Astrocyte of the cerebellum (primary cell): ENCODE results near the gene GOLGA6L7.
A peak's percentile ranks its signal among the peaks of the same experiment; 100 is the strongest.

Experiments
- DNase-seq: peaks from one replicate; pipeline ENCODE4 v3.0.0-alpha.2; 2011; ENCODE audit warnings: low read depth
- H3K4me3 ChIP-seq: 2 replicates; pipeline ENCODE4 v1.5.1; 2011; ENCODE audit warnings: mild to moderate bottlenecking, low read depth, low read length, moderate library complexity
- in situ Hi-C: cut with HindIII; loops from 2 replicates; pipeline ENCODE4 v1.10.0; 2017; ENCODE audit warnings: low sequenced_read_pairs
- TF ChIP-seq, protein P1 (sequence below): IDR thresholded peaks from 2 replicates; pipeline ENCODE4 v1.5.1; 2012; ENCODE audit warnings: low read length, low read depth, moderate library complexity, mild to moderate bottlenecking; ENCODE audit errors: missing control alignments

GOLGA6L7 gene

DNA sequence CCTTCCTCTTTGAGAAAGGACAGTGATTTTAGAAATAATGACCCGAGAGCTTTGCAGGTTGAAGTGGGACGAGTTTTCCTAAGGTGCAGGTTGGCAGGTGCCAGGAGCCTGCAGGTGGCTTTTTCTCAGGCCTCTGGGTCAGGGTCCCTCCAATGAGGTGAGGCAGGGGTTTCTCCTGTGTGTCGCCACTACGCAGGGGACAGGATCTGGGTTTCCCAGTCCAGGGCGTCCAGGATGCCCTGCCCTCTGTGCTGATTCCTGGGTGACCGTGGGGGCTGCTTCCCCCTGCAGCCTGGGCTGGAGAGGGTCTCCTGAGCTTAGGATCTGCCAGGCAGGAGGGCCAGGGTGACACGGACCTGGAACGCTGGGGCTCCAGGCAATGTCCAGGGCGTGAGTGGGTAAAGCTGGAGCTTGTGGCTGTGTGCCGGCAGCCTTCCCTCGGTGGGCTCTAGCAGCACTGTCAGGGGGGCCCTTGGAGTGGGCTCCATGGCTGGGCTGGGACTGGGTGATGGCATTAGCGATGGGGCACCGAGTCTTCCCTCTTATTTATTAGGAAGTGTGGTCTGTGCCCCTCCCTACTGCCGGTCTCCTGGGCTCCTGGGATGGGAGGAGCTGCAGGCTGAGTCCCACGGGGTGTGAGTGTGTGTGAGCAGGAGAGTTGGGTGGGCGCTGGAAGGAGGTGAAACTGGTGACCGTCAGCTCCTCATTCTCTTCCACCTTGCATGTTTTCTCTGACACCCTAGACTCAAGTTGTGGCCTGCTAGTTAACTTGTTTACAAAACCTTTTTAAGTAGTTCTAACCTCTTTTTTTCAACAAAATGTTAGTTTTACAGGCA, 39.1 kb upstream of the GOLGA6L7 start:
- no peak for DNase-seq
- in situ Hi-C loops: no loop called here
- H3K4me3 ChIP-seq: peak overlapping the region; percentile 56
- TF ChIP-seq, protein P1, sequence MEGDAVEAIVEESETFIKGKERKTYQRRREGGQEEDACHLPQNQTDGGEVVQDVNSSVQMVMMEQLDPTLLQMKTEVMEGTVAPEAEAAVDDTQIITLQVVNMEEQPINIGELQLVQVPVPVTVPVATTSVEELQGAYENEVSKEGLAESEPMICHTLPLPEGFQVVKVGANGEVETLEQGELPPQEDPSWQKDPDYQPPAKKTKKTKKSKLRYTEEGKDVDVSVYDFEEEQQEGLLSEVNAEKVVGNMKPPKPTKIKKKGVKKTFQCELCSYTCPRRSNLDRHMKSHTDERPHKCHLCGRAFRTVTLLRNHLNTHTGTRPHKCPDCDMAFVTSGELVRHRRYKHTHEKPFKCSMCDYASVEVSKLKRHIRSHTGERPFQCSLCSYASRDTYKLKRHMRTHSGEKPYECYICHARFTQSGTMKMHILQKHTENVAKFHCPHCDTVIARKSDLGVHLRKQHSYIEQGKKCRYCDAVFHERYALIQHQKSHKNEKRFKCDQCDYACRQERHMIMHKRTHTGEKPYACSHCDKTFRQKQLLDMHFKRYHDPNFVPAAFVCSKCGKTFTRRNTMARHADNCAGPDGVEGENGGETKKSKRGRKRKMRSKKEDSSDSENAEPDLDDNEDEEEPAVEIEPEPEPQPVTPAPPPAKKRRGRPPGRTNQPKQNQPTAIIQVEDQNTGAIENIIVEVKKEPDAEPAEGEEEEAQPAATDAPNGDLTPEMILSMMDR: no peak

DNA sequence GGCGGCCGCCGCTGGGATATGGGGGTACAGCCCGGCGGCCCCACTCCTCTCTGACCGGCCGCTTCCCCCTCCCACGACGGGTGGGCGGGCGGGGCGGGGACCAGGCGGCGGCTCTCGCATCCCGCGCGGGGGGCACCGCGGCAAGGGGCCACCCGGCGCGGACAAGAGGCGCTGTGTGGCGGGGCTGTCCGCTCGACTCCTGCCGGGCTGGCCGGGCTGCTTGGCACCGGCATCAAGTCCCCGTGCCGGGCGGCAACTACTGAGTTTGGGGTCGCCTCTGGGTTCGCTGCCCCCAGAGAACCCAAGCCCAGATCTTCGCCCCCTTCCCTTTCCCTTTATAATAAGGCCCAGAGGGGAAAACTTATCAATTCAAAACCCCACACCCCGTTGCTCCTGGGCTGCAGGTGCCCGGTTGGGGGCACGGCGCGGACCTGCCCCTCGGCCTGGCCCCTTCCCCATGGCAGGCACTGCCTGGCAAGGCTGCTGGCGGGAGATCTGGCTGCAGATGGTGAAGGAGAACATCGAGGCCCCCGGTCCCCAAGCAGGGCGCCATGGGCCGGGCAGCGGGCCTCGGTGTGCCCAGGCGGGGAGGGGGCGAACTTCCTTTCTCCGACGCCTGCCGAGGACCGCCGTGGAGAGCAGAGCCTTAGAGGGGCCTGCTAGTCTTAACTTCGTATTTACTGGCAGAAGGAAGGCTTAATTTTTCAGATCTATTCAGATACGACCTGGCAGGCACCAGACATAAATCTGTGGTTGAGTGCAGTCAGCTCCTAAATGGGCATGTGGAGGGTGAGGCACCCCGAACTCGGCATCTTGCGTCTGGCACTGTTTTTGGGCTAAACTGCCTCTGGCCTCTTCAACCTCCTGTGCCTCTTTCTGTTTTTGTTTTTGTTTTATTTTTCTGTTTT, 38.2 kb upstream of the GOLGA6L7 start:
- H3K4me3 ChIP-seq: peak overlapping the region; percentile 56
- in situ Hi-C loops: no loop called here

DNA sequence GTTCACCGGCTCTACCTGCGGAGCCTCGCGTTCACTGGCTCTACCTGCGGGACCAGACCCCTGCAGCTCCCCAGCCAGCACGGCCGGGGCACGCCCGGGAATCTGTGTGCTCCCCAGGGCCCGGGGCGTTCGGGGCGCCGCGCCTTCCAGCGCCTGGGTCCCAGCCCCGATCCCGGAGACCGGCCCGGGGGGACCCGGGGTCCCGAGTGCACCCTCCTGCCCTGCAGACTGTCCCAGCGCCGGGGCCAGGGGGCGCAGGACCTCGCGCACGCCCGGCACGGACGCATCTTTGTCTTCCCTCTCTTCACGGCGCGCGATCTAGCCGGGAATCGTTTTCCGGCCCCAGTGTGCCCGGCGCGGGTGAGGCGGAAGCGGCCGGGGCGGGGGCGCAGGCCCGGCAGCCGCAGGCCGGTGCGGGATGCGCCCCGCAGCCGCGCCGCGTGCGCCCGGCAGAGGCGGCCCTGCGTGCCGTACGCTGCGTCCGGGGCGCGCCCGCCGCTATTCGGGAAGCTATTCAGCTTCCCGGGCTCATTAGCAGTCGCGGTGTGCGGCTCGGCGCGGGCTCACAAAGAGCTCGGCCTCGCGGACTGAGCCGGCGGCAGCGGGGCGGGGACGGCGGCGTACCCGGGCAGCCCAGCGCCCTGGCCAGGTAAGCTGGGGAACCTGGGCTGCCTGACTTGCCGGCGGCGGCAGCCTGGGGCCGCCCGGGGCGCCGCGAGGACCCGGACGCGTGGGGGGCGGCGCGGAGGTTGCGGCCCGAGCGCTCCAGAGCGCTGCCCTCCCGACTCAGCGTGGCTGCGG, 37.4 kb upstream of the GOLGA6L7 start, which contains the start of gene APBA2:
TSS of gene APBA2 (plus strand) at position 345 of the 801 bp plus-strand sequence. CDS start 167,911 bp downstream, outside the sequence.
- DNase-seq: no peak
- in situ Hi-C loops: no loop called here
- TF ChIP-seq, protein P1: peak; percentile 8
- peak within 1 kb of the TSS; percentile 56 for H3K4me3 ChIP-seq

More for the DNA sequence above, 38.2 kb upstream of the GOLGA6L7 start:
- no peak for DNase-seq
- TF ChIP-seq, protein P1: no peak

DNA sequence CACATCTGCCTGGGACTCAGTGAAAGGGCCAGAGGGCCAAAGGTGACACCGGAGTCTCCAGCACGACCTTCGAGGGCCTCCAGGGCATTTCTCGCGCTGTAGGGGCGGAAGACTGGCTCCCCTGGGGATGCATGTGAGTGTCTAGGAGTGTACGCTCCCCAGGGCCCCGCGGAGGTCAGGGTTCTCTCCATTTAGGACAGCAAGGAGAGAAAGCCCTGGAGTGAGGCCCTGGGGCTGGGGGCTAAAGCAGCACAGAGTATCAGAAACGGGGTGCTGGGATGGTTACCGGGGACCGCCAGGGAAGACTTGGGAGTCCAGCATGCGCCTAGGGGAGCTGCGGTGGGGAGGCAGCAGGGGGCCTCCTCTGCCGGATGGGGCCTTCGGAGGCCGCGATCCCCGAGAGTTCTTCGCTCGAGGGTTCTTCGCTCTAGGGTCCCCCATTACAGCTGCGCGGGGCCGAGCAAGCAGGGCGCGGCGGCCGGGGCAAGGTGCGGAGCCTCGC, 36.7 kb upstream of the GOLGA6L7 start:
- in situ Hi-C loops: no loop called here
- DNase-seq: no peak
- TF ChIP-seq, protein P1: no peak
- peak overlapping the region; percentile 56 for H3K4me3 ChIP-seq

DNA sequence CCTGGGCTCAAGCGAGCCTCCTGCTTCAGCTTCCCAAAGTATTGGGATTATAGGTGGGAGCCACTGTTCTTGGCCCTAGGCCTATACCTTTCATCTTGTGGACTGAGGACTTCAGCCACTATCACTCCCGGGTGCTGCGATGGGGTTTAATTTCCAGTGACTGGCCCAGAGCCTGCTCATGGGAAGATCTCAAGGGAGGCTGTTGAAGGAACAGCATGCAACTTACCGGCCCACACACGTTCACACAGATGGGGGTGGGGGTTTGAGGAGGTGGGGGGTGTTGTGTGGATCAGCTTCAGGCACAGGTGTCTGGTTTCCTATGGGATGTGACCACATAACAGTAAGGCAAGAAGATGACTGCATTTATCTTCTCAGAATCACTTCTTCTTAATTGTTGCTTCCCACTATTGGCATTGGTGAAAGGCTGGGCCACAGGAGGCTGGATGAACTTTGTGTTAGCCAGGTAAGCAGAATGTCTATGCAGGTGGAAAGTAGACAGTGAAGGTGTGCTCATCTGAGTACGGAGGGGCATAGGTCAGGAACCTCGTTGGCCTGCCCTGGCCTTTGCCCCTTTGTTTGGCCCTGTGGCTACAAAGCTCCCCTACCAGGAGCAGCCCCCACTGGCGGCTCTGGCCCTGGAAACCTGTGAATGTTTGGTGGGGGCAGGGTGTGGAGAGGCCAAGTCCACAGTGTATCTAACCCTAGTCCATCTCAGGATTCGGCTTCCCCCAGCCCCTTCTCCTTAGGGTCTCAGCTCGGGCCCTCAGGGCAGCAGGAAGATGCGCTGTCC, 35.9 kb upstream of the GOLGA6L7 start:
- DNase-seq: no peak
- H3K4me3 ChIP-seq: no peak overlapping the region
- in situ Hi-C loops: no loop called here
- TF ChIP-seq, protein P1: no peak
